Tibial nerve (tissue), 3 donors: Measurements from ENCODE around the gene ANKRD6.

Experiments
- POLR2A ChIP-seq, 2 donors: fragments of 450-650 bp; IDR thresholded peaks; one replicate each; pipeline ENCODE4 v1.6.1; 2017; ENCODE audit warnings: antibody characterized with exemption in 2 of 2, mild to moderate bottlenecking in 2 of 2, moderate library complexity in 2 of 2
- TF ChIP-seq, protein P1 (sequence below), 5 experiments: fragments of 200-600 bp in 3 of 5; fragments of 450-650 bp in 2 of 5; sonication (generic) in 3 of 5; IDR thresholded peaks; one replicate each; pipeline ENCODE4 v1.5.1; 2016 to 2019; ENCODE audit warnings: antibody characterized with exemption in 5 of 5, mild to moderate bottlenecking in 3 of 5, moderate library complexity in 2 of 5

DNA sequence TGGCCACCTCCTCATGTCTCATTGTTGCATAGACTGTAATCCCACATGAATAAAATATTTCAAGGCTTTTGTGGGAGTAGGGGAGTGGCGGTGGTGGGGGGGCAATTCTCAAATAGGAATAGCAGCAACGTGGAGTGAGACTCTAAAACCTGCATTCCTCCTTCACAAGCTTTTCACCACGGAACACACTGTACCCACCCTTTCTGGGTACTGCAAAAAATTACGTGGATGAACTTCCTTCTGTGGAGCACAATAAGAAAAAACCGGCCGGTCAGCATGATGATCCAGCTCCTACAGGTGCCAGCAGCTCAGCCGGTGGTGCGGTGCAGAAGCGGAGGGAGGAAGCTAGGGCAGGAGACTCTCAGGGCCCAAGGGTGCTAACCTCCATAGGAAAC lies 19.9 kb upstream of the ANKRD6 start:
- TF ChIP-seq, protein P1, sequence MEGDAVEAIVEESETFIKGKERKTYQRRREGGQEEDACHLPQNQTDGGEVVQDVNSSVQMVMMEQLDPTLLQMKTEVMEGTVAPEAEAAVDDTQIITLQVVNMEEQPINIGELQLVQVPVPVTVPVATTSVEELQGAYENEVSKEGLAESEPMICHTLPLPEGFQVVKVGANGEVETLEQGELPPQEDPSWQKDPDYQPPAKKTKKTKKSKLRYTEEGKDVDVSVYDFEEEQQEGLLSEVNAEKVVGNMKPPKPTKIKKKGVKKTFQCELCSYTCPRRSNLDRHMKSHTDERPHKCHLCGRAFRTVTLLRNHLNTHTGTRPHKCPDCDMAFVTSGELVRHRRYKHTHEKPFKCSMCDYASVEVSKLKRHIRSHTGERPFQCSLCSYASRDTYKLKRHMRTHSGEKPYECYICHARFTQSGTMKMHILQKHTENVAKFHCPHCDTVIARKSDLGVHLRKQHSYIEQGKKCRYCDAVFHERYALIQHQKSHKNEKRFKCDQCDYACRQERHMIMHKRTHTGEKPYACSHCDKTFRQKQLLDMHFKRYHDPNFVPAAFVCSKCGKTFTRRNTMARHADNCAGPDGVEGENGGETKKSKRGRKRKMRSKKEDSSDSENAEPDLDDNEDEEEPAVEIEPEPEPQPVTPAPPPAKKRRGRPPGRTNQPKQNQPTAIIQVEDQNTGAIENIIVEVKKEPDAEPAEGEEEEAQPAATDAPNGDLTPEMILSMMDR (IDR thresholded peaks at IDR 0.05), result no peak
- no peak for TF ChIP-seq POLR2A (IDR thresholded peaks at IDR 0.05)
